T-cell (primary cell): Measurements from ENCODE around the gene GNG4. TPM values are rescaled to one million over a fixed set of nuclear protein-coding genes. Genes with fewer than 3 reads are reported as not detected.
"Not testable (repeated sequence)": the region's sequence is repeated elsewhere in the genome, so short reads cannot be mapped to it uniquely, and the experiment has no call there.

Experiments
- ATAC-seq, 4 experiments: fragments of 200-7000 bp in 3 of 4; fragments of 150-1000 bp in 1 of 4; cut with Tn5 transposase; replicated peaks in 1 of 4; 1 replicate in 3 of 4; 2 replicates in 1 of 4; pipeline ENCODE4 v1.10.0; 2021; ENCODE audit warnings: moderate library complexity in 3 of 4, mild to moderate bottlenecking in 2 of 4, moderate number of reproducible peaks in 1 of 4
- CTCF ChIA-PET, 2 donors: fragments of 300-600 bp; sonication (Branson Sonifier 250); formaldehyde crosslinking; loops; one replicate each; lab custom pipeline; 2022; ENCODE audit warnings: antibody characterized with exemption in 2 of 2; lab: Charles Lee
- POLR2A ChIA-PET, 2 donors: fragments of 300-600 bp; sonication (Branson Sonifier 250); formaldehyde crosslinking; loops; one replicate each; lab custom pipeline; 2022; ENCODE audit warnings: antibody characterized with exemption in 2 of 2; lab: Charles Lee
- DNase-seq, 35 experiments: peaks; one replicate each; pipeline versions ENCODE4 v3.0.0 to v3.0.0-alpha.2; 2013 to 2023
- H3K27ac ChIP-seq: one replicate; pipeline ENCODE4 v1.5.1; 2013; ENCODE audit warnings: low read length
- H3K27me3 ChIP-seq, 2 experiments: replicated peaks in 1 of 2; 1 replicate in 1 of 2; 2 replicates in 1 of 2; pipeline versions ENCODE4 v1.6.1 to v1.7.0; 2013; ENCODE audit warnings: low read length in 1 of 2, mixed read lengths in 1 of 2; ENCODE audit not compliant: control insufficient read depth in 2 of 2, insufficient read depth in 2 of 2; ENCODE audit errors: extremely low read depth in 1 of 2
- H3K36me3 ChIP-seq, 2 donors: 1 replicate in 1 of 2; 2 replicates in 1 of 2; pipeline versions ENCODE4 v1.6.1 to v1.7.0; 2013; ENCODE audit warnings: low read length in 1 of 2; ENCODE audit not compliant: control insufficient read depth in 2 of 2, insufficient read depth in 1 of 2; ENCODE audit errors: extremely low read depth in 1 of 2
- H3K4me1 ChIP-seq, 2 experiments: 1 replicate in 1 of 2; 2 replicates in 1 of 2; pipeline versions ENCODE4 v1.6.1 to v1.7.0; 2013; ENCODE audit warnings: low read length in 2 of 2, mixed read lengths in 1 of 2; ENCODE audit not compliant: insufficient read depth in 2 of 2, control insufficient read depth in 1 of 2; ENCODE audit errors: extremely low read depth in 1 of 2
- H3K4me3 ChIP-seq, 2 donors: 1 replicate in 1 of 2; 2 replicates in 1 of 2; pipeline versions ENCODE4 v1.5.1 to v1.7.0; 2013; ENCODE audit warnings: mild to moderate bottlenecking in 2 of 2, low read length in 1 of 2, moderate library complexity in 1 of 2; ENCODE audit not compliant: control insufficient read depth in 1 of 2; ENCODE audit errors: extremely low read depth in 1 of 2
- H3K9me3 ChIP-seq: 2 replicates; pipeline ENCODE4 v1.7.0; 2013
- H3K27ac Mint-ChIP-seq, 2 donors: one replicate each; pipeline ENCODE4 v1.8.0; 2020 to 2021; ENCODE audit warnings: mild to moderate bottlenecking in 2 of 2, mixed read lengths in 2 of 2
- H3K27me3 Mint-ChIP-seq, 2 donors: one replicate each; pipeline ENCODE4 v1.8.0; 2021 to 2022; ENCODE audit warnings: mixed read lengths in 2 of 2
- H3K36me3 Mint-ChIP-seq: one replicate; pipeline ENCODE4 v1.8.0; 2021; ENCODE audit warnings: mixed read lengths
- H3K4me1 Mint-ChIP-seq, 3 donors: one replicate each; pipeline ENCODE4 v1.8.0; 2020 to 2022; ENCODE audit warnings: mixed read lengths in 3 of 3, mild to moderate bottlenecking in 1 of 3
- H3K4me3 Mint-ChIP-seq, 3 donors: one replicate each; pipeline ENCODE4 v1.8.0; 2020 to 2022; ENCODE audit warnings: mild to moderate bottlenecking in 3 of 3, mixed read lengths in 3 of 3, moderate library complexity in 3 of 3
- H3K9me3 Mint-ChIP-seq, 3 donors: one replicate each; pipeline ENCODE4 v1.8.0; 2020 to 2022; ENCODE audit warnings: mixed read lengths in 3 of 3
- WGBS: methylation state at CpG from one replicate; pipeline ENCODE4 v1.1.5; 2013; ENCODE audit warnings: missing lambda C conversion rate; ENCODE audit not compliant: insufficient coverage; 5-methylcytosine and 5-hydroxymethylcytosine counted together
- total RNA-seq, 35 experiments: library from RNA in 6 of 35; stranded (reverse) in 6 of 35; fragments of 120-200 nt in 1 of 35; gene quantifications; one replicate each; pipeline versions ENCODE4 v1.2.1 to v1.2.4 and lab custom pipeline; 2013 to 2026

GNG4 gene
- total RNA-seq, 5 donors from 2014 or later (not counting 1 experiment from before 2014, with no cell fraction given): 0.07 to 0.29 (median 0.17) TPM; not detected in 1

DNA sequence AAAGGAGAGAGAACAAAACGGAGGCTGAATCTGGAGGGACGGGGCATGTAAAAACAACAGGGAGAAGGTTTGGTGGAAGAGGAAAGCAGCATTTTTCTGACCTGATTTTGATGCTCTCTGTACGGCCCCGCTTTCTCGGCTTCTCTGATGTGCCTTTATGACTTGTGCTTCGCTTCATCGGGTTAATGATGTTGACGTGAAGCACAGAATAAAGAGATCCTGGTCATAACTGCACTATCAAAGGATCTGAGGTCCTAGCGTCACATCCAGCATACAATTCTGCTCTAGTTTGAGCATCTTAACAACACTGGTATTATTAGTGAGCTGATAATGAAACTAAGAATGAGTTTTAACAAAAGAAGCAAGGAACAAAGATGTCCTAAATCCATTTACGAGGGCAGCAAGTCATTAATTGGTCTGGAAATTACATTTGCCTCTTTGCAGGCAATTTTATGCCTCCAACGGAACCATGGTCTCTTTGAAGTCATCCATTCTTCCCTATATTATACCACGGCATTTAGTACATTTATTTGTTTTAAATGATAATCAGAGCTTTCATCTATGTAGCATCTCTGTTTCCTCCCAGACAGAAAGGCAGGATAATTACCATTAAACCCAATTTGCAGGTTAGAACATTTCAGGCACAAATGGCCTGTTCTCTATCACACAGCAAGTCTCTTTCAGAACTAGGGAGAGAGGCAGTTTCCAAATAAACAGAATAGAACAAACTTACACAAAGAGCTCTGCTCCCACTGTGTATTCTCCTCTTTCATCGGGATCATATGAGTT is 100.0 kb downstream of the GNG4 start:
- Histone ChIP-seq H3K27me3 (peaks cover 0 to 9% of the 10 kb centered on the region in 2 experiments), H3K4me1 (no peaks in the 10 kb centered on the region), H3K9me3 (no peaks in the 10 kb centered on the region), H3K27ac (no peak overlapping the region), H3K4me3 (no peak overlapping the region), H3K36me3 (no peaks in the 10 kb centered on the region)
- Mint-ChIP-seq H3K27me3 (peaks cover 0 to 7% of the 10 kb centered on the region in 2 donors), H3K36me3 (no peaks in the 10 kb centered on the region), H3K27ac (no peak overlapping the region), H3K9me3 (no peaks in the 10 kb centered on the region), H3K4me3 (no peak overlapping the region), H3K4me1 (no peaks in the 10 kb centered on the region)
- ChIA-PET POLR2A (no interaction called here), CTCF (no interaction called here)
- ATAC-seq (no peak), DNase-seq (no peak)
- WGBS: 78% methylated on average over 6 of the region's 13 CpGs

DNA sequence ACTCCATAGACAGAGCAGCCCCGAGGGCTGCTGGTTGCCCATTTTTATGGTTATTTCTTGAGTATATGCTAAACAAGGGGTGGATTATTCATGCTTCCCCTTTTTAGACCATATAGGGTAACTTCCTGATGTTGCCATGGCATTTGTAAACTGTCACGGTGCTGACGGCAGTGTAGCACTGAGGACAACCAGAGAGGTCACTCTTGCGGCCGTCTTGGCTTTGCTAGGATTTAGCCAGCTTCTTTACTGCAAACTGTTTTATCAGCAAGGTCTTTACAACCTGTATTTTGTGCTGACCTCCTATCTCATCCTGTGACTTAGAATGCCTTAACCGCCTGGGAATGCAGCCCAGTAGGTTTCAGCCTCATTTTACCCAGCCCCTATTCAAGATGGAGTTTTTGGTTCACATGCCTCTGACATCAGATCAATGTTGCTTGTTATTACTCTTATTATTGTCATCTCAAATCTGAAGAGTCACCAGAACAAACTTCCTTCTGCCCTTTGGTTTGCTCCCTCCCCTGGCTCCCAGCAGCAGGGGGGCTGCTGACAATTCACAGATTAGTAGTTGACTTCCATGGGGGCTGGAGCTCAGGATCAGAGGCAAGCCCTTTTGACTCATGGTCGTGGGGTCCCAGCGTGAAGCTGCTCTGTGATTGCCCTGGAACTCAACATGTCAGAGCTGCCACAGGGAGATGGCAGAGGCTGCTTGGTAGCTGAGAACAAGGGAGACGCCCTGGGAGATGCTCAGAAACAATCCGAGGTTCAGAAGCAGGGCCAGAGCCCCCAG is 103.0 kb downstream of the GNG4 start:
- H3K27me3 ChIP-seq, H3K27ac Mint-ChIP-seq, H3K4me3 ChIP-seq, H3K4me1 ChIP-seq, H3K9me3 ChIP-seq, DNase-seq, CTCF ChIA-PET, H3K4me1 Mint-ChIP-seq, H3K36me3 Mint-ChIP-seq, H3K9me3 Mint-ChIP-seq, H3K4me3 Mint-ChIP-seq, ATAC-seq, POLR2A ChIA-PET, H3K36me3 ChIP-seq, H3K27me3 Mint-ChIP-seq, H3K27ac ChIP-seq: not testable (repeated sequence)
- WGBS: 64% methylated on average over 8 of the region's 10 CpGs

DNA sequence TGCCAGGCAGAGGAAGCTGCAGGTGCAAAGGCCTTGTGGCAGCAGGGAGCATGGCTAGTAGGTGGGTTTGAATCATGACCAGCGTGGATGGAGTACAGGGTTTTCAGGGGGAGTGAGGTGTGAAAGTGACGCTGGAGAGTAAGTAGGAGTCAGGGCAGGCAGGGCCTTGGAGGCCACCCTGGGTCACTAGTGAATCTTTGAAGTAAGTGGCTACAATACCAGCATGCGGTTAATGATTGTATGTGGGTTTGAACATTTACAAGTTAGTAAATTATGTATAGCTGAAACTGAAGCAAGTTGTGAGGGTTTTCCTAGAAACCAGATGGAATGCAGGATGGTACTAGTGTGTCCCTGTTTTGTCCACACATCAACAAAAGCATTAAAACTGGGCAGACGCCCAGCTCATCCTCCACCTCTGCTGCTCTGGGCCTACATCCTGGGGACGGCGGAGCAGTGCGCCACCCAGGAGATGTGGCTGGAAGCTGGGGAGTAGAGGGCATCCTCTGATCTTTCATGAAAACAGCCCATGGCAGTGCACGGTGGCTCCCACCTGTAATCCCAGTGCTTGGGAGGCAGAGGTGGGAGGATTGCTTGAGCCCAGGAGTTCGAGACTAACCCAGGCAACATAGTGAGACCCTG is 104.2 kb downstream of the GNG4 start:
- 84% methylated on average over 4 of the region's 9 CpGs for WGBS
- Histone ChIP-seq H3K36me3 (no peaks in the 10 kb centered on the region), H3K9me3 (no peaks in the 10 kb centered on the region), H3K4me3 (no peak overlapping the region), H3K27me3 (peaks cover 0 to 9% of the 10 kb centered on the region in 2 experiments), H3K4me1 (no peaks in the 10 kb centered on the region), H3K27ac (no peak overlapping the region)
- no peaks in the 10 kb centered on the region for H3K9me3 Mint-ChIP-seq
- H3K27me3 Mint-ChIP-seq: peaks cover 0 to 7% of the 10 kb centered on the region in 2 donors
- H3K4me3 Mint-ChIP-seq: no peak overlapping the region
- no peak for DNase-seq
- no peak for ATAC-seq
- no peaks in the 10 kb centered on the region for H3K4me1 Mint-ChIP-seq
- ChIA-PET CTCF (interaction anchor here in 1 of 2 donors (0.5 kb wide), 1 partner anchor 1478 kb away, joined by 3 read pairs; no protein-coding TSS in a partner anchor), POLR2A (no interaction called here)
- H3K36me3 Mint-ChIP-seq: no peaks in the 10 kb centered on the region
- H3K27ac Mint-ChIP-seq: no peak overlapping the region

DNA sequence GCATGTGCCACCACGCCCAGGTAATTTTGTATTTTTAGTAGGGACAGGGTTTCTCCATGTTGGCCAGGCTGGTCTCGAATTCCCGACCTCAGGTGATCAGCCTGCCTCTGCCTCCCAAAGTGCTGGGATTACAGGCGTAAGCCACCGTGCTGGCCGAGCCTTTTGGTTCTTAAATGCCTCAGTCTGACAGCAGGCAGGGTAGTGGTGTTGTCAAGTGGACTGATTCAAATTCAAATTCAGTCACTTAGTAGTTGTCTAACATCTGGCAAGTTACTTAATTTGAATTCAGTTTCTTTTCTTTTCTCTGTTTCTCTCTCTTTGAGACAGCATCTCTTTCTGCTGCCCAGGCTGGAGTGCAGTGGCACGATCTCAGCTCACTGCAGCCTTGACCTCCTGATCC is 106.7 kb downstream of the GNG4 start:
- H3K36me3 ChIP-seq, CTCF ChIA-PET, POLR2A ChIA-PET, H3K27ac ChIP-seq, H3K4me3 ChIP-seq, H3K27ac Mint-ChIP-seq, H3K9me3 ChIP-seq, H3K4me1 Mint-ChIP-seq, ATAC-seq, H3K4me1 ChIP-seq, H3K27me3 ChIP-seq, H3K9me3 Mint-ChIP-seq, H3K4me3 Mint-ChIP-seq, H3K27me3 Mint-ChIP-seq, DNase-seq, H3K36me3 Mint-ChIP-seq: not testable (repeated sequence)
- 68% methylated on average over 6 of the region's 7 CpGs for WGBS

DNA sequence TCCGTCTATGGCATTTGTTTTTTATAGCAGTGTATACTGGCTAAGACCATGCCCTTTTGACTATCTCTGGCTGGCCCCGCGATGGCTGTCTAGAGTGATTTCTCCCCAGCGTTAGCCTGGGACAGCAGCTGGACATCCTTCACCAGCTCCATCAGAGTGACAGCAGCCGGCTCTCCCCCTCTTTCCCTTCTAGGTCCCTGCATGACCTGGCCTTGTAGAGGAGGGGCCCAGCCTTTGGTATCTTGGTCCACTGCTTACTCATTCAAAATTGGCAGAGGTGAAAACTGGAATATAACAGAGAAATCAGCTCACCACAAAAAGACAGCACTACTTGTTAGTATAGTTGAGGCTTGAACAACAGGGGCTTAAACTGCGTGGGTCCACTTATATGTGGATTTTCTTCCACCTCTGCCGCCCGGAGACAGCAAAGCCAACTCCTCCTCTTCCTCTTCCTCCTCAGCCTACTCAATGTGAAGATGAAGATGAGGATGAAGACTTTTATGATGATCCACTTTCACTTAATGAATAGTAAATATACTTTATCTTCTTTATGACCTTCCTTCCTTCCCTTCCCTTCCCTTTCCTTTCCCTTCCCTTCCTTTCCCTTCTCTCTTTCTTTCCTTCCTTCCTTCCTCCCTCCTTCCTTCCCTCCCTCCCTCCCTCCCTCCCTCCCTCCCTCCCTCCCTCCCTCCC is 116.0 kb downstream of the GNG4 start:
- Histone ChIP-seq H3K27me3 (peaks cover 0 to 6% of the 10 kb centered on the region in 2 experiments), H3K4me3 (no peak overlapping the region), H3K4me1 (no peaks in the 10 kb centered on the region), H3K27ac (no peak overlapping the region), H3K36me3 (no peaks in the 10 kb centered on the region), H3K9me3 (no peaks in the 10 kb centered on the region)
- POLR2A ChIA-PET: no interaction called here
- DNase-seq (no peak), ATAC-seq (no peak)
- Mint-ChIP-seq H3K4me3 (no peak overlapping the region), H3K27ac (no peak overlapping the region), H3K36me3 (no peaks in the 10 kb centered on the region), H3K27me3 (peaks cover 0 to 1% of the 10 kb centered on the region in 2 donors), H3K9me3 (no peaks in the 10 kb centered on the region), H3K4me1 (no peaks in the 10 kb centered on the region)
- CTCF ChIA-PET: interaction anchor here in 1 of 2 donors (0.6 kb wide), 1 partner anchor 24 kb away, joined by 3 read pairs; no protein-coding TSS in a partner anchor
- no CpG with 5 or more reads among the region's 8 CpGs for WGBS

DNA sequence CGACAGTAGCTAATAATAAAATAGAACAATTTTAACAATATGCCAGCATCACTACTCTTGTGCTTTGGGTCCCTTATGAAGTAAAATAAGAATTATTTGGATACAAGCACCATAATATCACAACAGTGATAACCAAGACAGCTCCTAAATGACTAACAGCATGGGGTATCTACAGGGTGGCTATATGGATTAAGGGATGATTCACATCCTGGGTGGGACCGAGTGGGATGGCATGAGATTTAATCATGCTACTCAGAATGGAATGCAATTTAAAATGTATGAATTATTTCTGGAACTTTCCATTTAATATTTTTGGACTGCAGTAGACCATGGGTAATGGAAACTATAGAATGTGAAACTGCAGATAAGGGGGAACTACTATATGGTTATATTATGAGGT is 117.2 kb downstream of the GNG4 start:
- H3K9me3 ChIP-seq: no peaks in the 10 kb centered on the region
- no peak overlapping the region for H3K4me3 Mint-ChIP-seq
- DNase-seq (no peak), ATAC-seq (no peak)
- H3K4me3 ChIP-seq: no peak overlapping the region
- H3K27ac Mint-ChIP-seq: no peak overlapping the region
- H3K4me1 ChIP-seq: no peaks in the 10 kb centered on the region
- H3K27me3 ChIP-seq: peaks cover 0 to 6% of the 10 kb centered on the region in 2 experiments
- H3K36me3 ChIP-seq: no peaks in the 10 kb centered on the region
- no peaks in the 10 kb centered on the region for H3K36me3 Mint-ChIP-seq
- WGBS: 75% methylated on average over 1 of the region's 2 CpGs
- ChIA-PET CTCF (no interaction called here), POLR2A (no interaction called here)
- H3K4me1 Mint-ChIP-seq: no peaks in the 10 kb centered on the region
- H3K9me3 Mint-ChIP-seq: no peaks in the 10 kb centered on the region
- H3K27me3 Mint-ChIP-seq: peaks cover 0 to 1% of the 10 kb centered on the region in 2 donors
- no peak overlapping the region for H3K27ac ChIP-seq
